Anterior cingulate cortex (tissue), 58 donors: ENCODE data around the gene PRMT1.

Experiments used
- DNase-seq, 58 donors: peaks; one replicate each; lab custom pipeline; 2025; lab: John Stamatoyannopoulos, UW

PRMT1 gene

GRCh38 chr19:49687150-49687549 is 10.1 kb downstream of the PRMT1 start:
- DNase-seq: no peak

GRCh38 chr19:49687566-49688316 is 10.7 kb downstream of the PRMT1 start:
- DNase-seq: no peak

GRCh38 chr19:49688531-49689132 is 11.6 kb downstream of the PRMT1 start:
- no peak for DNase-seq

- DNase-seq: peak in 35 of 58 donors; percentile 9 to 76 (median 37)
Observed at GRCh38 chr19:49689133-49690078, 12.3 kb downstream of the PRMT1 start, which contains the start of gene ADM5. ADM5 (plus strand) TSS chr19:49689594; CDS start chr19:49689838, 244 bp downstream.

GRCh38 chr19:49690079-49690655 is 13.1 kb downstream of the PRMT1 start:
- peak in 5 of 58 donors; percentile 17 to 62 (median 46) for DNase-seq

- peak in 57 of 58 donors; percentile 43 to 93 (median 81) for DNase-seq
Observed at GRCh38 chr19:49690656-49691242, 13.7 kb downstream of the PRMT1 start, which contains the start of gene CPT1C. CPT1C (plus strand) TSS chr19:49691116; CDS start chr19:49692253, 1,137 bp downstream.

GRCh38 chr19:49691243-49692146 is 14.4 kb downstream of the PRMT1 start:
- peak in 56 of 58 donors; percentile 39 to 88 (median 67) for DNase-seq

- DNase-seq: peak in 31 of 58 donors; percentile 7 to 65 (median 25)
Observed at GRCh38 chr19:49692147-49692506, 15.1 kb downstream of the PRMT1 start.

- DNase-seq: no peak
Observed at GRCh38 chr19:49696115-49696514, 19.0 kb downstream of the PRMT1 start.

- no peak for DNase-seq
Observed at GRCh38 chr19:49696865-49697264, 19.8 kb downstream of the PRMT1 start.

GRCh38 chr19:49699364-49699763 is 22.3 kb downstream of the PRMT1 start:
- DNase-seq: no peak

- no peak for DNase-seq
Observed at GRCh38 chr19:49700563-49700962, 23.5 kb downstream of the PRMT1 start.

- no peak for DNase-seq
Observed at GRCh38 chr19:49701271-49701786, 24.3 kb downstream of the PRMT1 start.

GRCh38 chr19:49704888-49705642 is 28.0 kb downstream of the PRMT1 start:
- no peak for DNase-seq

GRCh38 chr19:49705919-49706318 is 28.8 kb downstream of the PRMT1 start:
- no peak for DNase-seq

- no peak for DNase-seq
Observed at GRCh38 chr19:49710372-49710951, 33.4 kb downstream of the PRMT1 start.

- DNase-seq: peak in 4 of 58 donors; percentile 4 to 32 (median 18)
Observed at GRCh38 chr19:49712397-49712859, 35.4 kb downstream of the PRMT1 start.
